ENCODE results near the gene PANX2. TPM values are rescaled to one million over a fixed set of nuclear protein-coding genes. Genes with fewer than 3 reads are reported as not detected.
A peak's percentile ranks its signal among the peaks of the same experiment; 100 is the strongest.

The PANX2 gene
- total RNA-seq, 1 donor from 2014 or later, result 2.5 TPM

DNA sequence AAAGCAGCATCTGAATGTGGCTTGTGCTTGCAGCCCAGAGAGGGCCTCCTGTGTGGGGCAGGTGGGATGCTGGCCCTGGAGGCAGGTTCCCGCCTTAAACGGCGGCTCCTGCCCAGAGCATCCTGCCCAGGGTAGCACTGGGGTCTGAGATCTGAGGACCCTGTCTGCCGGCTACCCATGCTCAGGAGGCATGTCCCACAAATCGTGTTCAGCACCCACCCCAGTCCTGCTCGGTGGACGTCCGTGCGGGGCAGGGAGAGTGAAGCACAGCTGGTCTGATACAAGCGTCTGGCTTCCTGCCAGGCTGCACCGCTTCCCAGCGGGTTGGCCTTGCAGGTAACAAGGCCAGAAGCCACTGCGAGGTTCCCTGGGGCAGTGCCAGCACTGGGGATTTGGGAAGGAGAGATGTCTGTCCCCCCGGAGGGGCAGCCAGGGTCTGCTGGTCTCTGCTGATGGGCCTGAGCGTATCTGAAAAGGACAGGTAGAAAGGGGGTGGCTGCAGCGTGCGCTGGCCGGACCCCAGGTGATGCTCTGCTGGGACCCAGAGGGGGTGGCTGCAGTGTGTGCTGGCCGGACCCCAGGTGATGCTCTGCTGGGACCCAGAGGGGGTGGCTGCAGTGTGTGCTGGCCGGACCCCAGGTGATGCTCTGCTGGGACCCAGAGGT, 18.8 kb downstream of the PANX2 start:
- intact Hi-C loops (cut with DNase I), result no loop called here
- H3K27me3 ChIP-seq (ENCODE audit: low read depth), result no peaks in the 10 kb centered on the region
- TF ChIP-seq, protein P1, sequence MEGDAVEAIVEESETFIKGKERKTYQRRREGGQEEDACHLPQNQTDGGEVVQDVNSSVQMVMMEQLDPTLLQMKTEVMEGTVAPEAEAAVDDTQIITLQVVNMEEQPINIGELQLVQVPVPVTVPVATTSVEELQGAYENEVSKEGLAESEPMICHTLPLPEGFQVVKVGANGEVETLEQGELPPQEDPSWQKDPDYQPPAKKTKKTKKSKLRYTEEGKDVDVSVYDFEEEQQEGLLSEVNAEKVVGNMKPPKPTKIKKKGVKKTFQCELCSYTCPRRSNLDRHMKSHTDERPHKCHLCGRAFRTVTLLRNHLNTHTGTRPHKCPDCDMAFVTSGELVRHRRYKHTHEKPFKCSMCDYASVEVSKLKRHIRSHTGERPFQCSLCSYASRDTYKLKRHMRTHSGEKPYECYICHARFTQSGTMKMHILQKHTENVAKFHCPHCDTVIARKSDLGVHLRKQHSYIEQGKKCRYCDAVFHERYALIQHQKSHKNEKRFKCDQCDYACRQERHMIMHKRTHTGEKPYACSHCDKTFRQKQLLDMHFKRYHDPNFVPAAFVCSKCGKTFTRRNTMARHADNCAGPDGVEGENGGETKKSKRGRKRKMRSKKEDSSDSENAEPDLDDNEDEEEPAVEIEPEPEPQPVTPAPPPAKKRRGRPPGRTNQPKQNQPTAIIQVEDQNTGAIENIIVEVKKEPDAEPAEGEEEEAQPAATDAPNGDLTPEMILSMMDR (IDR thresholded peaks at IDR 0.05), result no peak
- H3K4me3 ChIP-seq, result peak overlapping the region; percentile 59
- H3K27ac ChIP-seq, result peak overlapping the region; percentile 93
- peaks cover 12% of the 10 kb centered on the region for H3K36me3 ChIP-seq
- H3K4me1 ChIP-seq, result peaks cover 69% of the 10 kb centered on the region
- ATAC-seq (no peak), DNase-seq (no peak)
- H3K9me3 ChIP-seq, result no peaks in the 10 kb centered on the region

DNA sequence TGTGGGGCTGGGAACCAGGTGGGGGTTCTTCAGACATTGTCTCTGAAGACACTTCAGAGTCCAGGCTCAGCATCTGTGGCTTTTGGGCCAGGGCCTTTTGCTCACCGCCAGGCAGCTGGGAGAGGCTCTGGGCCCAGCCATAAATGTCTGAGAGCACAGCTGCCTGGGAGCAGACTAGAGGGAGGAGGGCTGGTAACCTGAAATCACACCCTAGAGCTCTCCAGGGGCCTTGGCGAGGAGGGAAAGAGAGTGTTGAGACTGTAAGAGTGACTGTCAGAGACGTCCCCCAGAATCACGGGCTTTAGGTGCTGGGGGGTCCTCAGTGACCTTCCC, 19.3 kb downstream of the PANX2 start:
- Histone ChIP-seq H3K9me3 (no peaks in the 10 kb centered on the region), H3K4me3 (peak overlapping the region; percentile 59), H3K4me1 (peaks cover 65% of the 10 kb centered on the region), H3K36me3 (peaks cover 17% of the 10 kb centered on the region), H3K27me3 (ENCODE audit: low read depth) (no peaks in the 10 kb centered on the region), H3K27ac (peak overlapping the region; percentile 93)
- DNase-seq (no peak), ATAC-seq (peak in 1 of 2 donors; percentile 0)
- TF ChIP-seq, protein P1 (IDR thresholded peaks at IDR 0.05), result no peak
- intact Hi-C loops (cut with DNase I), result no loop called here

DNA sequence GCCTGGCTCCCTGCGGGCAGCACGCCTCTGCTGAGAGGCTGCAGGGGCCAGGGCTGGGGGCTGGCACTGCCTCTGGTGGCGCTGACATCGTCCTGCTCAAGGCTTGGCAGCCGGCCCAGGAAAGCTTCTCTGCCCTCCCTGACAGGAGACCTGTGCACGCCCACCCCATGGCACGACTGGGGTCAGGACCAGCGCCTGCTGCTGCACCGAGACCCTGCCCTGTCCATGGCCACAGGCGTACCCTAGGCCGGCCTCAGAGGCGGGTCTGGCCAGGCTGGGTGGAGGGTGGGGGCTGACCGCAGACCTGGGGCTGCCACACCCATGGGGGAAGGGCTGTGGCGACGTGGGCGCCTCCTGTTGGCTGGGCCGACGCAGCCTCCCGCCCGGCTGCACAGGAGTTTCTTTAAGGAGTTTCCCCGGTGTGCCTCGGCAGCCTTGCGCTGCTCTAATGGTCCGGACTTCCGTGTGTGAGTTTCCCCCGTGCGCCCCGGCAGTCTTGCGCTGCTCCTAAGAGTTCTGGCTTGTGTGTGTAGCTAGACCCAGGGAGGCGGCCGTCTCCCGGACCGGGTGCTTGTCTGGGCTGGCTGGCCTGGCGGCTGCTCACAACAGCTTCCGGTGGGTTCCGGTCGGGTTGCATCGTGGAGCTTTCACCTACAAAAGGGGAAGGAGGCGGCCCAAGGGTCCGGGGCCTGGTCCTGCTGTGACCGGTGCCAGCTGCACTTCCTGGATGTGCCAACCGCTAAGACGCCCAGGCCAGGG, 19.8 kb downstream of the PANX2 start:
- H3K9me3 ChIP-seq, result no peaks in the 10 kb centered on the region
- peak overlapping the region; percentile 59 for H3K4me3 ChIP-seq
- TF ChIP-seq, protein P1 (IDR thresholded peaks at IDR 0.05), result peak; percentile 56
- H3K4me1 ChIP-seq, result peaks cover 61% of the 10 kb centered on the region
- H3K27ac ChIP-seq, result peak overlapping the region; percentile 93
- ATAC-seq, result peak; percentile 84 to 85
- intact Hi-C loops (cut with DNase I), result no loop called here
- no peaks in the 10 kb centered on the region for H3K27me3 ChIP-seq (ENCODE audit: low read depth)
- peaks cover 22% of the 10 kb centered on the region for H3K36me3 ChIP-seq
- peak; percentile 94 for DNase-seq

DNA sequence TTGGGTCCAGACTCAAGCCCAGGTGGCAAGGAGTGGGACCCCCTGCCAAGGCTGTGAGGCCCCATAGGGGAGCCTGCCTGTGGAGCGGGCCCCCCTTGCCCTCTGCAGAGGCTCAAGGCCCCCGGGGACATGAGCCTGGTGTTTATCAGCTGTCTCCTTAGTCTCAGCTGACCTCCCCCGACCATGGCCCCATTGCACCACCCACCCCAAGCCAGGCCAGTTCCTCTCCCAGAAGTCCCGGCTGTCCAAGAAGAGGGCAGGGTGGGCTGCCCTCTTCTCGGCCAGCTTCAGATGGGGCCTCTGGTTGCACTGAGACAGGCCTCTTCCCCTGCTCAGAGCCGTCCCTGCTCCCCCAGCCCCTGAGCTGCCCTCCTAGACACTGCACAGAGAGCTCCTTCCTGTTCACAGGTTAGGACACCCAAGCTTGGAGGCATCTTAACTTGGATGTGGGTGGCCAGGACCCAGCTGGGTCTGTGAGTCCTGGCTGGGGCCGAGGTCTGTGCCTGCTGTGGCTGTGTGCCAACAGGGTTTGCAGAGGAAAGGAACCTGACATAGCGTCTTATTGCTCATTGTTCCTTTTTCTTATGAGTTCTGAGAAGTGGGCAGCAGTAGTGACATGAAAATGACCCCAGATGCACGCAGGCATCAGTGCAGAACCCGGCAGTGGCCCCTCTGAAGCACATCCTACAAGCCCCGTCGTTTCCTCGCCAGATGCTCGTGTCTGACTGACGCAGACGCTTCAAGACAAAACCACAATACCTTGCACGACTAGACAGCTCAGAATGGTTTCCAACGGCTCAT, 20.6 kb downstream of the PANX2 start:
- Histone ChIP-seq H3K4me1 (peaks cover 59% of the 10 kb centered on the region), H3K4me3 (peak overlapping the region; percentile 59), H3K27me3 (ENCODE audit: low read depth) (no peaks in the 10 kb centered on the region), H3K9me3 (no peaks in the 10 kb centered on the region), H3K27ac (peak overlapping the region; percentile 93), H3K36me3 (peaks cover 30% of the 10 kb centered on the region)
- TF ChIP-seq, protein P1 (IDR thresholded peaks at IDR 0.05), result no peak
- ATAC-seq (peak; percentile 24 to 38), DNase-seq (peak; percentile 72)
- intact Hi-C loops (cut with DNase I), result no loop called here

DNA sequence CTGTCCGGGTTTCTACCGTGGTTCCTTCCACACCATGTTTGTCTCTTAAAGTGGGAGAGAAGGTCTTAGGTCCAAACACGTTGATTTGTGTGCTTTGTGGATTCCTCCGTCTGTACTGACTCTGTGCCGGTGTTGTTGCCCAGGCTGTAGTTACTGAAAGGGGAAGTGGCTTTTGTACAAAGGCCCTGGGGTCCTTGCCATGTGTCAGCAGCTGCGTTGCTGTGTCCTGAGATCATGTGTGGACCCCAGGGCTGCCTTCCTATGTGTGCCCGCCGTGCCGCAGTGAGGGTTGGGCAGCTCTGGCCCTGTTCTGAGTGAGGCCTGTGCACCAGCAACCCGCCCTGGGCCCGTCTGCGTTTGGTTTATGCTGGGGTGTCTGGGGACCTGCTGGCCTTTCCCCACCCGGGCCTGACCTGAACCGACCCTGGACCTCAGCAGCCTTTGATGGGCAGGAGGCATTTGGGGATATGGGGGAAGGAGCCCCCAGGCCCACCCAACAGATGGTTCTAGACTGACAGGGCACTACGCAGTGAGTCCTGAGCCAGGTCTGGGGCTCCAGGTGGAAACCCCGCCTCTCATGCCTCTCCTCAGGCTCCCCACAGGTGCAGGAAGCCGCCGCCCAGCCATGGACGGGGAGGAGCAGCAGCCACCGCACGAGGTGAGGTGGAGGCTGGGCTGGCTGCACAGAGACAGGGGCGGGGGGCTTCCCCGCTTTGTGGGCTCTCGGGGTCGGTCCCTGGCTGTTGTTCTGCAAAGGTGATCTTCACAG, 22.1 kb downstream of the PANX2 start:
- intact Hi-C loops (cut with DNase I), result no loop called here
- no peak for DNase-seq
- Histone ChIP-seq H3K27me3 (ENCODE audit: low read depth) (no peaks in the 10 kb centered on the region), H3K36me3 (peaks cover 45% of the 10 kb centered on the region), H3K4me3 (no peak overlapping the region), H3K27ac (peak overlapping the region; percentile 93), H3K4me1 (peaks cover 47% of the 10 kb centered on the region), H3K9me3 (no peaks in the 10 kb centered on the region)
- ATAC-seq, result no peak
- TF ChIP-seq, protein P1 (IDR thresholded peaks at IDR 0.05), result no peak
